ENCODE results near the gene ST6GAL2. TPM values are rescaled to one million over a fixed set of nuclear protein-coding genes. Genes with fewer than 3 reads are reported as not detected.

ST6GAL2 gene
- polyA plus RNA-seq, 4 donors = 14.0 to 23.7 (median 20.7) TPM

DNA sequence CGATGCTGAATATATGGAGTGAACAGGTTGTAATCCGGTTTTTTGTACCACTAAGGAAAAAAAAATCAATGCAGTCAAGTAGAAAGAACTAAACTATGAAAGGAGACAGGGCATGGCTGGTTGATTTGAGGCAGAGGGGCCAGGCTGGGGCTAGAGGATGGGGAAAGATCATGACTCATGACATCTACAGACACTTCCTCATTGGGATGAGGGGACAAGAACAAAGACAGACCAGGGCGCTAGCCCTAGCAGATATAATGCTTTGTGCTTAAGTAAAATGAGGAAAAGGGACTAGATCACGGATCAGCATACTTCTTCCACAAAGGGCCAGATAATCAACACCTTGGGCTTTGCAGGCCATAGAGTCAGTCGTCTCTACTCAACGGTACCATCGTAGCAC lies 55.8 kb downstream of the ST6GAL2 start:
- no peak for DNase-seq (ENCODE audit: low read depth in 4 of 4, low spot score in 2 of 4)

DNA sequence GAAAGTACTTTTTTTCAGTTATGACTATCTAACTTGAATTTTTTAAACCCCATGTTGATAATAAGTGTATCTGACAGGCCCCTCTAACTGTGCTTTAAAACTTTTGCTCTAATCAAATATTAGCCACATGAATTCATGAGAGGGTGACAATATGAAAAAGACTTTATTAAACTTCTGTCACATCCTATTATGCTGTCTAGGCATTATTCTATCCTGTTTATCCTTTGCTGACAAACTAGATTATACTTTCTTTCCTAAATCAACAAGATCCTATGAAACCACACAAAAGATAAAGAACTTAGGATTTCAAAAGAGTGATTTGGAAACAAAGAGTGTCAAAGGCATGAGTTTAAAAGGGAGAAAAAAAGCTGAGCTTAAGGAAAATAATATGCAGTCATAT lies 57.8 kb downstream of the ST6GAL2 start:
- no peak for DNase-seq (ENCODE audit: low read depth in 4 of 4, low spot score in 2 of 4)

DNA sequence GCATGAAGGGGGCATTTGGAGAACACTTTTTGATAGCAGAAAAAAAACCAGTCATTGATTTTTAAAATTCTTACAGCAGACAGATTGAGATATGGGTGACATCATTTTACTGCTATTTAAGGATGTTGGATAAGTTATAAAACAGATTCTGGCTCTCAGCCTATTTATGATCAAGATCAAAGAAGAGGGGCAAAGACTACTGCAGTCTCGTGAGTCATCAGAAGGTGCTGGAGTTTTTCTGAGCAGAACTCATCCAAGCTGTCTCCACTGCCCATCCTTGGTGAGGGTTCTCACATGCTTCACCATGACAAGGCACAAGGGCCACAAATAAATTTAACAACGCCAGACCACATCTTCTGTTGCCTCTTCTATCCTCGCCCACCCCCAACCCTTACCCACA lies 58.8 kb downstream of the ST6GAL2 start:
- no peak for DNase-seq (ENCODE audit: low read depth in 4 of 4, low spot score in 2 of 4)

DNA sequence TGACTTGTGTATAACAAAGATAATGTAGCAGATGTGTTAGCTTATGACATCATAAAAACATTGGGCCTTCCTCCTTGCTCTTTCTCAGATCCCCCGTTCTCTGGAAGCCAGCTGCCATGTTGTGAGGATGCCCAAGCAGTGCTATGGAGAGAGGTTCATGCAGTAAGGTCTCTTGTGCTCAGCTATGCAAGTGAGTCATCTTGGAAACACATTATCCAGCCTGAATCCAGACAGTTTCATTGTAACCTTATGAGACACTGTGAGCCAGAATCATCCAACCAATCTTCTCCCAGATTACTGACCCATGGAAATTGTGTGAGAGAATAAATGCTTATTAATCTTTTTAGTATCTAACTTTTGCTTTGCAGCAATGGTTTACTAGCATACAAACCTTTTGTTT lies 60.8 kb downstream of the ST6GAL2 start:
- DNase-seq (ENCODE audit: low read depth in 4 of 4, low spot score in 2 of 4) = no peak

DNA sequence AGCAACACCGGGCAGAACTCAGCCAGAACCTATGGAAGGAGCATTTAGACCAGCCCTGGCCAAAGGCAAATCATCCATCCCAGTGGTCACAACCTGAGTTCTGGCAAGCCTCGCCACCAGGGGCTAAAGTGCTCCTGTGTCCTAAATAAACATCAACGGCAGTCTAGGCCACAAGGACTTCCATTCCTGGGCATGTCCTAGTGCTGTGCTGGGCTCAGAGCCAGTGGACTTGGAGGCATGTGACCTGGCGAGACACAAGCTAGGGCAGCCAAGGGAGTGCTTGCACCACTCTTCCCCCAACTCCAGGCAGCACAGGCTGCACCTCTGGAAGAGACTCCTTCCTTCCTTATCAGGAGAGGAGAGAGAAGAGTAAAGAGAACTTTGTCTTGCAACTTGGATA lies 69.0 kb downstream of the ST6GAL2 start:
- no peak for DNase-seq (ENCODE audit: low read depth in 4 of 4, low spot score in 2 of 4)

DNA sequence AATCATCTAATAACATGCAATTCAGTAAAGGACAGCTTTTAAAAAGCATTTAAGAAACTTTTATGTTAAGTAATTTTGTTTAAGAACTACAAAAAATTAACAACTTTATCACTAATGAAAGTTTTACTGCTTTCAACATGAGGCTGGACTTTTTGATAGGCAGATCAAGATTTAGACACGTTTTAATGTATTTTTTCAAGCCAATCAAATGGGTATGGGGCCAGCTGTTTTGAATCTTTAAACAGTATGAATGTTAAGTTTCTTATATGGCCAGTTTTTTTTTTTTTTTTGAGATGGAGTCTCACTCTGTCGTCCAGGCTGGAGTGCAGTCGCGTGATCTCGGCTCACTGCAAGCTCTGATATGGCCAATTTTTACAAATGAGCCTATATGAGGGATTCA lies 73.1 kb downstream of the ST6GAL2 start:
- DNase-seq (ENCODE audit: low read depth in 4 of 4, low spot score in 2 of 4) = peak in 1 of 4 donors; percentile 31

DNA sequence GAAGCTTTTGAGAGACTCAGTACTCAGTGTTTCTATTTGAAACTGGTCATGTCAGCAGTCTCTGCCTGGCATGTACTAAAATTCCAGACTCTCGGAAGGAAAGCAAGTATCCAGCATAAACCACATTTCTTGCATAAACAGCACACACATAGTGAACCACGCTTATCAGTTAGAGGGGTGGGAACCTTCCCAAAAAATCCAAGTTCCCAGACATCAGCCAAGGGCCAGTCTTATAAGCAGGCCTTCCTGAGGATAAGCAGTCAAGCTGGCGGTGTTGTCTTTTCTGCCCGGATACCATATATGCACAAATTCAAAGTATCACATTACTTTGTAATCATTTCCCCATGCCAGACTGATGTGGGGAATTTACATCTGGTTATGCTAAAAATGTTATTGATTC lies 73.6 kb downstream of the ST6GAL2 start:
- peak in 2 of 4 donors; percentile 9 to 25 for DNase-seq (ENCODE audit: low read depth in 4 of 4, low spot score in 2 of 4)

DNA sequence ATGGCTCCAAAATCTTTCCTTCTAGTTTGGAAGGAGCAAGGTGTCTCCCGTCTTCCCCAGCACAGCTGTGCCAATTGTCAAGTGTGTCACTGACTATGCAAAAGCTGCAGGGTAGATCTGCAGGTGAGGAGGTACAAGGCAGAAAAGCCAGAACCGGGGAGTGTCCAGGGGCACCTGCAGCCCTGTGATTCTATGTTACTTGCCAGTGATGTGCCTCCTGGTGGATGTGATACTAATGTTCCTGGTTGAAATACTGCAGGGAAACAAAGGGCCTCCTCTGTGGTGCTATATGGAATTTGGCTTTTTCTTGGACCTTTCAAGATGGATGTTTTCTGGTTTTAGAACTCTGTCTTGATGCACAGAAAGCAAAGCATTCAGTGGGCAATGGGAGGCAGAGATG lies 80.3 kb downstream of the ST6GAL2 start:
- no peak for DNase-seq (ENCODE audit: low read depth in 4 of 4, low spot score in 2 of 4)

DNA sequence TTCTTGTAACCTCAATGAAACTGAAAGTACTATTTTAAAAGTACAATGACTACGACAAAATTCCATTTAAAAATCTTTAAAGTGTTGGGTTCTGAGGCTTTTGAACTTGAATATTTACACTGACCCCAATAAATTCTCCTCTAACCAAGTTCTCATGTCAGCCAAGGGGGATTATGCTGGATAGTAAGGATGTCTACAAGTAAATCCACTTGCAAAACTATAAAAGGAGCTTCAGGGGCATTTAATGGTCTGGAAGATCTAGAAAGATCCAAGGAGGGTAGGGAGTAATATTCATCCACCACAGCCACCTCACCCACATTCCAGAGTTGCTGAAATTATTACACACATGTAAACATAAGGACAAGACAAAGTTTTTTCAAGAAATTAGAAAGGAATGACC lies 81.8 kb downstream of the ST6GAL2 start:
- no peak for DNase-seq (ENCODE audit: low read depth in 4 of 4, low spot score in 2 of 4)

DNA sequence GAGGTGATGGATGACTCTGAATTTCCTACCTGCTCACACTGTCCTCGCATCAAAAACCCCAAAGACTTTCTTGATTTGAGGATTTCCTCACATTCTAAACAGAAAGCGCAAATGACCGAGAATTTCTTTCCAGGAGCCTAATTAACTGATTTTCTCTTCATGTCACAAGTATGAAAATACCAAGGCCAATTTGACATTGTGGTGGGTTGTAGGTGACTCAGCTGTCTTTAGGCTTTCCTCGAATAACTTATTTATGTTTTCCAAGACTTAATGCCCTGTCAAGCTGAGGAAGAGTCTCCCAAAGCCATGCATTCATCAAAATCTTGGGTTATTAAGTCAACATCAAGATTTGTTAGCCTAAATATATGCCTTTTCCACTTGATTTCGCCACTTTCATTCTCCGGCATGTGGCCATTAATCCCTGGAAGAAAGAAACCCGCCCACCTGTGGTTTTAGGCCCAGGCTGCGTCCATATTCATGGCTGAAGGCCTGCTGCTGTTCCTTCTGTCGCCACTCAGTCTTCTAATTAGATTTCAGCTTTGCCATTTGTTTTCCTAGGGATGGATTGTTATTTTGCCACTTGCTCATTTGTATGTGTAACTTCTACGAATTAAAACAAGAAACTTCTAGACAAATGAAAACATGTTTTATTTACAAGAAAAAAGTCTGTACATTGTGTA lies 84.9 kb downstream of the ST6GAL2 start:
- DNase-seq (ENCODE audit: low read depth in 4 of 4, low spot score in 2 of 4) = no peak

DNA sequence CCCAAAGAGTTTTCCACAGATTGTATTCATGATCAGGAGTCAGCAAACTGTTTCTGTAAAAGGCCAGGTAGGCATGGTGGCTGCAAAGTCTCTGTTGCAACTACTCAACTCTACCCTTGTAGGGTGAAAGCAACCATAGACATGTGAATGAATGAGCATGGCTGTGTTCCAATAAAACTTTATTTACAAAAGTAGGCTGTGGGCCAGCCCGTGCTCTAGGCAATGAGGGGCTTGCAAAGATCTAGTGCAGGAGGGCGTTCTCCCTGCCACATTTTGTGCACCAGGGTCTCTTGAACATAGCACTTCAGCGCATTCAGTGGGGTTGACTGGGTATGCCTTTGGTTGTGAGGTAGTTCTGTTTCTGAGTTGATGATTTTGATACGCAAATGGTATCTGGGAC lies 85.8 kb downstream of the ST6GAL2 start:
- DNase-seq (ENCODE audit: low read depth in 4 of 4, low spot score in 2 of 4) = no peak

DNA sequence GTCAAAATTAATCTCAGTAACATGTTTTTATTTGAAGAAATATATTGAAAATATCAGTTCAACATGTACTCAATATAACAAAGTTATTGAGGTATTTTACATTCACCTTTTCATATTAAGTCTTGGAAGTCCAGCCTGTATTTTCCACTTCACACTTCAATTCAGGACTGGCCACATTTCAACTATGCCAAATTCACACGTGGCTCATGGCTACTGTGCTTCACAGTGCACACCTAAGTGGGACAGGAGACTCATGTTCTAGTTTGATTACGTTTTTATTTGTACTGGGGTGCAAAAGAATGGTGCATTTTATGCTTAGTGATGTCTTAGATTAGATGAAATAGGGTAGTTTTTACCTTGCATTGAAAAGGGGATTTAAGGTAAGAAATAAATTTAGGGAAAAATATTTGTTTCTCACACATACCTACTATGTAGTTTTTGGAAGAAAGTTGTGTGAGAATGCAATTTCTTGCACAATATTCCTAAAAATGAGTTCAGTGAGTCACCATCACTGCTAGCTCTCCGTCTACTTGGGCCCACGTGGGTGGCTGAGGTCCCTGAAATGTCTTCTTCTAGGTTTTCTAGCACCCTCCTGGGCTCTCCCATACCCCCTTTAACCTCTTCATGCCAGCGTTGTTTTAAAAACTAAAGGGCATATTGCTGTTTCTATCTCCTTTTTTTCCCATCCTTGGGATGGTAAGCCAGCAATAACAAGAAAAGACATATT lies 87.0 kb downstream of the ST6GAL2 start:
- no peak for DNase-seq (ENCODE audit: low read depth in 4 of 4, low spot score in 2 of 4)

DNA sequence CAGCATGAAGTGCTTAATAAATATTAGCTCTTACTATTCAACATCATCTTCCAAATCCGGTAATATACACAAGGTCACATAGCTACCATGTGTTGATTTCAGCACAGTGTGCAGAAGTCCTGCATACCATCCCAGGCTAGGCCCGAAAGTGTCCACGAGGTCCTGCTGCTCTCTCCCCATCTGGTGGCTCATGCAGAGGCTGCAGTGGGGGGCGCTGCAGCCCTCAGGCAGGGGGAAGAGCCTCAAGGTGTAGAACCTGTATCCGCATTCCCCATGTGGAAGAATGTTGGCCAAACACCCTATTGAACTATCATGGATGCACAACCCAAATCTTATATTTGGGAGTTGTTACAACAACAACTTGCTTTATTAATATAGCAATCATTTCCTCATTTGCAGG lies 88.5 kb downstream of the ST6GAL2 start:
- no peak for DNase-seq (ENCODE audit: low read depth in 4 of 4, low spot score in 2 of 4)

DNA sequence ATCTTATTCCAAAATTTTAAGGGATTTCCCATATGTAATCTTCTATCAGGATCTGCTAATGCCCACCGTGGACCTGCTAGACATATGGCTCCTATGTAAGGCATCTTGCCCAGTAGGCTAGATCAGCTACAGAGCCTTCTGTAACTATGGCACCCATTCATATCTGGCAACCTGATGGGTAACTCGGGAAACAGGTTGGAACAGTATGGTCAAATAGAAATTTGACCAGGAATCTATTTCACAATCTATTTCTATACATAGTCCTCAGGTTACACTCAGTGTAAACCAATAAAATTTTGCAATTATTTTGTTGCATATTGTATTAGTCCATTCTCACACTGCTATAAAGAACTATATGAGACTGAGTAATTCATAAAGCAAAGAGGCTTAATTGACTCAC lies 93.3 kb downstream of the ST6GAL2 start:
- DNase-seq (ENCODE audit: low read depth in 4 of 4, low spot score in 2 of 4) = no peak

DNA sequence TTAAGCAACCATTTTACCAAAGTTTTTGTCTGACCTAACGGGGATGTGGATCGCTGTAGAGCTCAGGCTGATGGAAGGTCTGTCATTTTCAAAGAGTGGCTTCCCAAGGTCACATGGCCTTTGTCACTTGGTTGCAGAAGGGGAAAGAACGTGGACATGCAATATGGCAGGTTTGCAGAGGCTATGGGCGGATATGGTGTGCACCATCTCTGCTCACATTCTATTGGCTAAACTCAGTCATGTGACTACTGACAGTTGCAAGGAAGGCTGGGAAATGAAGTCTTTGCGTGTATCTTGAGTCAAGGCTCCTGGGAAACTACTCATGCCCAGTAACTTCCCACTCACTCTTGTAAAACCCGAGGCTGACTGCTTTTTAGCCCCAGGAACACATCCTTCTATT lies 96.8 kb downstream of the ST6GAL2 start:
- no peak for DNase-seq (ENCODE audit: low read depth in 4 of 4, low spot score in 2 of 4)

DNA sequence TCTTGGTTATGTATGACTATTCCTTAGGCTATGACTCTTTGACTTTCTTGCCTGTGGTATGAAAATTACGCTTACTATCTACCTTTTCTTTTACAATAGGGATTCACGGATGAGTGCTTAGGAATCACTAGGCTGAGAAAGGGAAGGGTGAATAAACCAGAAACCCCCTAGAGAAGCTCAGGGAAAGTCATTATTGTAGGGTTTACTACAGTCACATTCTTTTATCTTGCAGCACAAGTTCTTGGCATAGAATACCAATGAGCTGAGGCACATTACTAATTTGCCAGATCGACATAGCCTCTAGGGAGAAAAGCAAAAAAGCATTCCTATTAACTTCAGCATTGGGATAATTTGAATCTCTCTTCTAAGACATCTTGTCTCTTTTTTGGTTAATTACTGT lies 103.3 kb downstream of the ST6GAL2 start:
- no peak for DNase-seq (ENCODE audit: low read depth in 4 of 4, low spot score in 2 of 4)

DNA sequence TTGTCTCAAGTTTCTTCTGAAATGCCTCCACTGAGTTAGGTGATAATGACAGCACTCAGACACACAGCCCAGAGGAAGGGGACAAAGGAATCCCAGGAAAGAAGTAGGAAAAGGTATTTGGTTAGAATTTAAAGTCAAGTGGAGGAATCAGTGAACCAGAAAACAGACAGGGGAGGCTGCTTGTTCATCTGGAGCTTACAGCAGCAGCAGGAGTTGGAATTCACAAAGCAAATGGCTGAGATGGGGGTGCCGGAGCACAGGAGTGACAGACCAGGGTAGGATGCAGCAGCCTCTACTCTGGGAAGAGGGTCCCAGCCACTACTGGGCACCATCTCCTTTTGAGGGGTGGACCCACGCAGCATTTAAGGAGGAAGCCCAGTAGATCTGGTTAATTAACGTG lies 104.8 kb downstream of the ST6GAL2 start:
- DNase-seq (ENCODE audit: low read depth in 4 of 4, low spot score in 2 of 4) = peak in 2 of 4 donors; percentile 14 to 31

DNA sequence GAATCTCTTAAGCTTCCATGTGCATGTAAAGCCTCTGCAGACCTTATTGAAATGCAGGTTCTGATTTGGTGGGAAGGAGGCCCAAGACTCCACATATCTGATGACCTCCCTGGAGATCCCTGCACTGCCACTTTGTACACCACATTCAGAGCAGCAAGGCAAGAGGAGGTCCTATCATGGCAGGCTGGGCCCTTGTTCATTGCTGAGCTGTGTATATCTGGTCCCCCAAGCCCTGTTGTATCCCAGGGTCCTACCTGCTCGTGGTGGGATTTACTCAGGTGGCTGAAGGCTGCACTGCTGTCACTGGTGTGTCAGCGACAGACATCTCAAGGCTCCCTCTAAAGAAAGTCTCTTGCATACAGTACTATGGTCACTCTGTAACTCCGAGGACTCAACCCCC lies 114.2 kb downstream of the ST6GAL2 start:
- DNase-seq (ENCODE audit: low read depth in 4 of 4, low spot score in 2 of 4) = no peak

DNA sequence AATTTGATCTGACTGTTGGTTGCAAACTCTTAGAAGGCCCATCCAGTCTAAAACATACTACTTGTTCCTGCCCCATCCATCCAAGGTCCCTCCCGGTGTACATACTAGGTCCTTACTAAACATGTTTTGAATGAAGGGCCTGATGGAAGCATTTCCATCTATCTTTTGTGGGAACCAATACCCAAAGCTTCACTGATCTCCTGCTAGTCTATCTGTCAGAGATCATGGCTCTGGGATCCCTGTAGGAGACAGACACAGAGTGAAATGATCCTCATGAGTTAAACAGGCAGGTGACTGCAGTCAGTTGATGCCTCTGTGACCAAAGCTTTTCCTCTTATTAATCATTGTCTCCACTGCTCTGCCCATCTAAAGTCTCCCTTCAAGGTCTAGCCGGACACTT lies 115.0 kb downstream of the ST6GAL2 start:
- DNase-seq (ENCODE audit: low read depth in 4 of 4, low spot score in 2 of 4) = no peak

DNA sequence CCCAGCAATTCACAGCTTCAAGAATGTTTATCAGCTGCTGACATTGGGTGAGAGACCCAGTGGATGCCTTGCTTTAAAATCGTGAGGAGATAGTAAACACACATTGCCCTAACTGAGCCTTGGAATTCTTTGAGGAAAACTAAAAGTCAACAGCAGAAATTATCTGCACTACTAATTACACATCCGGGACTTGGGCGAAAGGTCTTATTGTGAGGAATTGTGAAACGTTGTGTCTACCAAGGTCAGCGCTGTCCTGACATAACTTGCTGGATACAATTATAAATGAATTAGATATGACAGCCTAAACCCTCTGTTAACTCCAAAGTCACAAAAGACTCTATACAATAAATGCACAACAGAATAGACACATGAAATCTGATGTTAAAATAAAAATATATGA lies 121.4 kb downstream of the ST6GAL2 start:
- DNase-seq (ENCODE audit: low read depth in 4 of 4, low spot score in 2 of 4) = no peak

DNA sequence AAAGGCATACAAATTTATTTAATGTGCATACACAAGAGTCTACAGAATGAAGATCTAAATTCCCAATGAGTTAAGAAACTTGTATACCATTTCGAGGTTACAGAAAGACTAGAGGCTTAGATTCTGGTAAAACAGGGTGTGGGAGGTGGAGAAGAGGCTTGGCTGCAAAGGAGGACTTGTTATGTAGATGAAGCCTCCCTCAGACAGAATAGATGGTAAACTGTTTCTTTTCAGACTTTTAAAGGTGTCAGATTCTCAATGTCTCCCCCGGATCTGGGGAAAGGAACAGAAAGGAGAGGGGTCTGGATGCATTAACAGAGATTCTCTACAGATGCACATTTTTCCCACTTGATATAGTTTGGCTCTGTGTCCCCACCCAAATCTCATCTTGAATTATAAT lies 126.0 kb downstream of the ST6GAL2 start:
- DNase-seq (ENCODE audit: low read depth in 4 of 4, low spot score in 2 of 4) = no peak

DNA sequence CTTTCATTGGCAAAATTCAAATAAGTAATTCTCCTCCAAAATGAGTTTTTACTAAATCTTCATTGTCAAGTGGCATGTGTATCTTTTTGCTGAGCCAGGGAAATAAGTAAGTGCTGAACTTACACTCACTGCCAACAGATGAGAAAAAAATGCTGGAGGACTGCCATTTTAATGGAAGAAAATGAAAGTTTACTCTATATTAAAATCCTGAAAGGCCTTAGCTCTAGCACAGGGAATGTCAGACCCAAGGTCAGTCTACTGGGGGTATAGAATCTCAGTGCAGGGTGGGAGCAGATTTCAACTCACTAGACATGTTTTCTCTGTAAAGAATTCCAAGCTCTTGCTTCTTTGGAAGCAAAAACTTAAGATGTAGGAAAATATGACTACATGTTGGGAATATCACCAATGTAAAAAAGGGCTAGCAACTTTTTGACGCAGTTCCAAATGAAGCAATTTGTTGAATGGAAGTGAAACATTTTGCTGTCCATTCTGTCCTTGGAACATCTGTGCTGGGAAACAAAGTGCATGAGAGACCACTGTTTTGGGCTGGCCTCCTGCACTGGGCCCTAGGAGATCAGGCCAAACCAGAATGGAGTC lies 127.0 kb downstream of the ST6GAL2 start:
- DNase-seq (ENCODE audit: low read depth in 4 of 4, low spot score in 2 of 4) = no peak

All from left renal cortex interstitium (tissue), 4 donors.